CD4-positive, alpha-beta T cell treated with Interleukin-2 at 100 ng/mL for 4 hours (primary cell): ENCODE measurements around the gene ZNF562.
"Not testable (repeated sequence)": the region's sequence is repeated elsewhere in the genome, so short reads cannot be mapped to it uniquely, and the experiment has no call there.

Experiments
- DNase-seq: peaks from one replicate; pipeline ENCODE4 v3.0.0-alpha.2; 2020; ENCODE audit warnings: low spot score

Gene ZNF562

DNA sequence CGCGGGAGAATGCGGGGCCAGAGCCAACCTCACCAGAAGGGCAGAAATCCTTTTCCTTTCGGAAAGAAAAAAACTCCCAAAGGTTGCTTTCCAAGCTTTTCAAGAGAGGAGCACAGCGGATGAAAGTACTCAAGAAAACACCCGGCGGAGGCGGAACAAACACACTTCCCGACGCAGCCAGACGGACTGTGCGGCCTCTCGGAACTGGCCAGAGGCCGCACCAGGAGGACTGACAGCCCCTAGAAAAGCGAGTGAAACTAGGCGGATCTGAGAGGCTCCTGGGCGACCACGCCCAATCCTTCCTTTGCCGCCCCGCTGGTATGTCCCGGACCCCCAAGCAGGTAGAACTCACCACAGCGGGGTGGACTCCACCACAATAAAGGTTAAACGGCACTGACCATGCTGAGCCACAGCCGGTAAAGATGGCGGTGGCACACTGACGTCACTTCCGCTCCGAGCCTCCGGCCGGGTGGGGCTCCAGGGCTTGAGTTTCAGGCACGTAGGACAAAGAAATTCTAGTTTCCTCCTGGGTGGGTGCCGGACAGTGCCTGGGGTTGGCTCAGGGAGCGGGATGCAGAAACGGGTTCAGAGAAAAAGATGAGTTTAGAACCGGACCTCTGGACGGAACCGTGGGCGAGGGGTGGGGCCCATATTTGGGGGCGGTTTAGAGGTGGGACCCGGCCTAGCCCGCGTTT is at the start of gene ZNF562:
Gene ZNF562 (minus strand): TSS at position 438 of the 695 bp plus-strand sequence. CDS start 14,356 bp downstream, outside the sequence.
- DNase-seq, result peak; percentile 79

DNA sequence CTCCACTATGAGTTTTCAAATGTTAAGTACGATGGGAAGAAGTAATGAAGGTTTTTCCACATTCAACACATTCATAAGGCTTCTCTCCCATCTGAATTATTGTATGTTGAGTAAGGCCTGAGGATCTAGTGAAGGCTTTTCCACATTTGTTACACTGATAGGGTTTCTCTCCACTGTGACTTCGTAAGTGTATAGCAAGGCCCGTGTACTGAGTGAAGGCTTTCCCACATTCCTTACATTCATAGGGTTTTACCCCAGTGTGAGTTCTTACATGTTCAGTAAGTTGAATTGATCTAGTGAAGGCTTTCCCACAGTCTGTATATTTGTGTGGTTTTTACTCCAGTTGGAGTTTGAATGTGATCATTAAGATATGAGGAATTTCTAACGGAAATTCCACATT is 49.3 kb upstream of the ZNF562 start:
- no peak for DNase-seq

DNA sequence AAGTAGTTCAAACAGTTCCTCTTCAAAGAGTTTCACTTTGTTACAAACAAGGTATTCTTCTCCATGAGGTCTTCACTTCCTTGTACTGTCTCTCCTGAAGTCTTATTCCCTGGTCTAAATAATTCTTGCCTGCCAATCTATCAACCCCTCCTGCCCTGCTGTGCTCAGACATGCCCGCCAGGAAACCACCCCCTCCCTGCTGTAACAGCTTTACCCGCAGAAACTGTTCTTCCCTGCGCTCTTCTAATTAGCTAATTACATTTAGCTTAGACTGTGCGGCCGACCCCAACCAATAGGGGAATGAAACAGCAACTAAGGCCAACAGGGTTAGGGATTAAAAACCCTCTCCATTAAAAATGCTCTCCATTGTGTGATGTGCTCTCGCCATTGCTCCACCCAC is 47.0 kb upstream of the ZNF562 start:
- DNase-seq, result no peak

DNA sequence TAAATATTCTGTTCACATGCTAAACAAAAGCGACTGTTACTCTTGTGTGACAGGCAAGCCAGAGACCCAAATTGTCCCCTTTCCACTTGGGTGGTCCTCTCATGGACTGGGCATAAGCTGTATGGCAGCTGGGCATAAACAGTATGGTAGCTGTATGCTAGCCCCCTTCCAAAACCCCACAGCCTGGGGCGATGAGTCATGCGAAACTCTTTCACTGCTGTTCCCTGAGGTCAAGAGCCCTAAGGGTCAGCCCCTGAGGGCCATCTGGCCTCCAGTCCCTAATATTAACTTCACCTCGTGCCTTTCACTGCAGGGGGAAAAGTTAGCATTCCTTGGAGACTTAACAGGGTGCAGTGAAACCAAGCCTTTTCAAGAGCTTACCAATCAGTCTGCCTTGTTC is 45.6 kb upstream of the ZNF562 start:
- no peak for DNase-seq

GRCh38 chr19:9711815-9712214 is 36.9 kb upstream of the ZNF562 start:
- no peak for DNase-seq

DNA sequence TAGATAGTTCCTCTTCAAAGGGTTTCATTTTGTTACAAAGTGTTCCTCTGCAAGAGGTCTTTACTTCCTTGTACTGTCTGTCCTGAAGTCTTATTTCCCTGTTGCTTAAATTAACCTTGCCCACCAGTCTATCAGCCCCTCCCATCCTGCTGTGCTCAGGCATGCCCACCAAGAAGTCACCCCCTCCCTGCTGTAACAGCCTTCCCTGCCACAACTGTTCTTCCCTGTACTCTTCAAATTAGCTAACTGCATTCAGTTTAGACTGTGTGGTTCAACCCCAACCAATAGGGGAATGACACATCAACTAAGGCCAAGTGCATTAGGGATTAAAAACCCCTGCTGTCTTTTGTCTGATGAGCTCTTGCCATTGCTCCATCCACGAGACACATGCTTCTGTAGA is 34.4 kb upstream of the ZNF562 start:
- DNase-seq, result no peak

GRCh38 chr19:9705836-9706235 is 30.9 kb upstream of the ZNF562 start:
- DNase-seq, result no peak

GRCh38 chr19:9702186-9702585 is 27.3 kb upstream of the ZNF562 start:
- no peak for DNase-seq

- no peak for DNase-seq
Observed at GRCh38 chr19:9700229-9700981, 25.5 kb upstream of the ZNF562 start.

- not testable (repeated sequence) for DNase-seq
Observed at GRCh38 chr19:9690301-9690700, 15.4 kb upstream of the ZNF562 start.

GRCh38 chr19:9679996-9680395 is 5.1 kb upstream of the ZNF562 start:
- DNase-seq, result not testable (repeated sequence)

- not testable (repeated sequence) for DNase-seq
Observed at GRCh38 chr19:9675358-9675901, 530 bp upstream of the ZNF562 start.

GRCh38 chr19:9673912-9674662 is 813 bp downstream of the ZNF562 start:
- DNase-seq, result peak; percentile 51

DNA sequence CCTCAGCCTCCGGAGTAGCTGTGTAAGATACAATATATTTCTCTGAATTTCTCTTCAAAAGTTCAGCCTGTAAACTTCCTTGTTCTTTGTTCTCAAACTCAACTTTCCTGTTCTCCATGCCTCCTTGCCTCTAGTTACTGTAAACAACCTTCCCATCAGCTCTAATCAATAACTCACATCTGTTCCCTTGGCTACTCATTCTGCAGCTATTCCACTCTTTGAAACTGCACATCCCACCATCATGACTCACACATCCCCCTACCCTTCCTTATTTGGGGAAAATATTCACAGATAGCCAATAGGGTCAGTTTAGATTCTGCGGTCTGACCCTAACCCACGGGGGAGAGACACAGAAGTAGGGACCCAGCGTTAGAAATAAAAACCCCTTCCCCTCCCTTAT is 2.0 kb downstream of the ZNF562 start:
- DNase-seq, result no peak

- no peak for DNase-seq
Observed at GRCh38 chr19:9671655-9672054, 3.2 kb downstream of the ZNF562 start.

GRCh38 chr19:9668544-9668943 is 6.4 kb downstream of the ZNF562 start:
- DNase-seq, result no peak

DNA sequence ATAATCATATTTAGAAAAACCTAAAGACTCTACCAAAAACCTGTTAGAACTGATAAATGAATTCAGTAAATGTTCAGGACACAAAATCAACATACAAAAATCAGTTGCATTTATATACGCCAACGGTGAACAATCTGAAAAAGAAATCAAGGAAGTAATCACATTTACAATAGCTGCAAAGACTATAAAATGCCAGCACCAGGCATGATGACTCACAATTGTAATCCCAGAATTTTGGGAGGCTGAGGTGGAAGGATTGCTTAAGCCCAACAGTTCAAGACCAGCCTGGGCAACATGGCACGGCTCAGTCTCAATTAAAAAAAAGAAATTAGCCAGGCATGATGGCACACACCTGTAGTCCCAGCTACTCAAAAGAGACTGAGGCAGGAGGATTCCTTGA is 7.0 kb downstream of the ZNF562 start:
- no peak for DNase-seq

- no peak for DNase-seq
Observed at GRCh38 chr19:9658769-9659168, 16.1 kb downstream of the ZNF562 start.

DNA sequence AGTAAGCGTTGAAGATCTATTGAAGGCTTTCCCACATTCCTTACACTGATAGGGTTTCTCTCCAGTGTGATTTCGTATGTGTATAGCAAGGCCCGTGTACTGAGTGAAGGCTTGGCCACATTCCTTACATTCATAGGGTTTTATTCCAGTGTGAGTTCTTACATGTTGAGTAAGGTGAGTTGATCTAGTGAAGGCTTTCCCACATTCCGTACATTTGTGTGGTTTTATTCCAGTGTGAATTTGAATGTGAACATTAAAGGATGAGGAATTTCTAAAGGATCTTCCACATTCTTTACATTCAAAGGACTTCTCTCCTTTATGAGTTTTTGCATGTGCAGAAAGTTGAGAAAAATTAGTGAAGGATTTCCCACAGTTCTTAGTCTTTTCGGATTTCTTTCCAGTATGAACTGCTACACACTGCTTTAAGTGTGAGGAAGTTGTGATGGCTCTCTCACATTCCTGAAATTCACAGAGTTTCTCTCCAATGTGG is 21.8 kb downstream of the ZNF562 start:
- not testable (repeated sequence) for DNase-seq

- not testable (repeated sequence) for DNase-seq
Observed at GRCh38 chr19:9651464-9651863, 23.4 kb downstream of the ZNF562 start.

DNA sequence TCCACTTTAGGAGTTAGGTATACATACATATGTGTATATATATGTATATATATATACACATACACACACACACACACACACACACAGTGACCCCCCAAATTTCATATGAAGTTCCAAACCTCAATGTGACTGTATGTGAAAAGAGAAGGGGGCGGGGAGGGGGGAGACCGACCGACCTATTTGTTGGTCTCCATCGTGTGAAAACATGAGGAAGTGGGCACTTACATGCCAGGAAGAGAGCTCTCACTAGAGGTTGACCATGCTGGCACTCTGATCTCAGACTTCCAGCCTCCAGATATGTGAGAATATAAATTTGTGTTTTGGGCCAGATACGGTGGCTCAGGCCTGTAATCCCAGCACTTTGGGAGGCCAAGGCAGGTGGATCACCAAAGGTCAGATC is 24.6 kb downstream of the ZNF562 start:
- DNase-seq, result no peak

DNA sequence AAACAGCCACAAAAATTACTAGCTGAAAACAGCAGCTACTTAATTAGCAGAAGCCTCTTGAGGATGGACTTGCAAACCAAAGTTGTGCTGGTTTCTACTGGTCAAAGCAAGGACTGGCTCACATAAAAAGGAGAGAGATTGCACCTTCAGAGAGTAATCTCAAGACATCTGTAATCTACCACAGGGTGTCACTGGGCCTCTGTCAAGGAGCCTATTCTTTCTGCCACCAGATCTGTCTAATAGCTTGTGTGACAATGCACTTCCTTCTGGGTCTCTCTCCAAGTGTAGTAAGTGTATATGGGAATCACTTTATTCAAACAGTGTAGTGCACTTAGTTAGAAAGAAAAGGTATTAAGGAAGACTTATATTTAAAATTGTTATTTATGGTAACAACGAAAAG is 29.4 kb downstream of the ZNF562 start:
- DNase-seq, result no peak
